ENCODE measurements around the gene TRIP10. TPM values are rescaled to one million over a fixed set of nuclear protein-coding genes. Genes with fewer than 3 reads are reported as not detected.

Gene TRIP10
- total RNA-seq, 1 donor = 36.2 TPM

GRCh38 chr19:6711078-6711361 lies 28.5 kb upstream of the TRIP10 start:
- Histone ChIP-seq H3K79me2 (ENCODE audit: insufficient read depth, low read length) (no peaks in the 10 kb centered on the region), H3K4me1 (ENCODE audit: insufficient read depth, low read length) (no peaks in the 10 kb centered on the region), H3K4me2 (ENCODE audit: insufficient read depth, low read length) (no peak overlapping the region), H2AFZ (ENCODE audit: low read length) (no peak overlapping the region), H3K9me3 (ENCODE audit: low read depth, low read length) (no peaks in the 10 kb centered on the region), H3K27me3 (ENCODE audit: insufficient read depth, low read length) (peaks cover 18% of the 10 kb centered on the region), H3K27ac (ENCODE audit: low read depth, low read length) (no peak overlapping the region), H3K36me3 (ENCODE audit: insufficient read depth, low read length) (no peaks in the 10 kb centered on the region), H3K4me3 (ENCODE audit: insufficient read depth, low read length) (no peak overlapping the region), H4K20me1 (ENCODE audit: insufficient read depth, low read length) (no peaks in the 10 kb centered on the region)
- no peak for DNase-seq (ENCODE audit: insufficient read length, low spot score, missing footprints)
- TF ChIP-seq CTCF (IDR thresholded peaks at IDR 0.05; ENCODE audit: extremely low read depth, low read depth, low read length) = no peak

- Histone ChIP-seq H3K4me3 (ENCODE audit: insufficient read depth, low read length) (no peak overlapping the region), H3K36me3 (ENCODE audit: insufficient read depth, low read length) (no peaks in the 10 kb centered on the region), H2AFZ (ENCODE audit: low read length) (no peak overlapping the region), H4K20me1 (ENCODE audit: insufficient read depth, low read length) (no peaks in the 10 kb centered on the region), H3K9me3 (ENCODE audit: low read depth, low read length) (no peaks in the 10 kb centered on the region), H3K4me1 (ENCODE audit: insufficient read depth, low read length) (no peaks in the 10 kb centered on the region), H3K27ac (ENCODE audit: low read depth, low read length) (no peak overlapping the region), H3K79me2 (ENCODE audit: insufficient read depth, low read length) (no peaks in the 10 kb centered on the region), H3K27me3 (ENCODE audit: insufficient read depth, low read length) (peaks cover 18% of the 10 kb centered on the region), H3K4me2 (ENCODE audit: insufficient read depth, low read length) (no peak overlapping the region)
- DNase-seq (ENCODE audit: insufficient read length, low spot score, missing footprints) = peak; percentile 58
- TF ChIP-seq CTCF (IDR thresholded peaks at IDR 0.05; ENCODE audit: extremely low read depth, low read depth, low read length) = no peak
Measured at GRCh38 chr19:6711605-6712004, 27.9 kb upstream of the TRIP10 start.

GRCh38 chr19:6712231-6712630 lies 27.2 kb upstream of the TRIP10 start:
- Histone ChIP-seq H4K20me1 (ENCODE audit: insufficient read depth, low read length) (no peaks in the 10 kb centered on the region), H2AFZ (ENCODE audit: low read length) (no peak overlapping the region), H3K4me3 (ENCODE audit: insufficient read depth, low read length) (no peak overlapping the region), H3K27me3 (ENCODE audit: insufficient read depth, low read length) (peaks cover 18% of the 10 kb centered on the region), H3K4me2 (ENCODE audit: insufficient read depth, low read length) (no peak overlapping the region), H3K9me3 (ENCODE audit: low read depth, low read length) (no peaks in the 10 kb centered on the region), H3K27ac (ENCODE audit: low read depth, low read length) (no peak overlapping the region), H3K79me2 (ENCODE audit: insufficient read depth, low read length) (no peaks in the 10 kb centered on the region), H3K4me1 (ENCODE audit: insufficient read depth, low read length) (no peaks in the 10 kb centered on the region), H3K36me3 (ENCODE audit: insufficient read depth, low read length) (no peaks in the 10 kb centered on the region)
- peak; percentile 54 for DNase-seq (ENCODE audit: insufficient read length, low spot score, missing footprints)
- TF ChIP-seq CTCF (IDR thresholded peaks at IDR 0.05; ENCODE audit: extremely low read depth, low read depth, low read length) = no peak

GRCh38 chr19:6712692-6713670 lies 26.5 kb upstream of the TRIP10 start:
- Histone ChIP-seq H3K4me2 (ENCODE audit: insufficient read depth, low read length) (no peak overlapping the region), H3K4me1 (ENCODE audit: insufficient read depth, low read length) (no peaks in the 10 kb centered on the region), H3K27me3 (ENCODE audit: insufficient read depth, low read length) (peaks cover 18% of the 10 kb centered on the region), H2AFZ (ENCODE audit: low read length) (no peak overlapping the region), H3K4me3 (ENCODE audit: insufficient read depth, low read length) (no peak overlapping the region), H3K36me3 (ENCODE audit: insufficient read depth, low read length) (no peaks in the 10 kb centered on the region), H3K79me2 (ENCODE audit: insufficient read depth, low read length) (no peaks in the 10 kb centered on the region), H3K9me3 (ENCODE audit: low read depth, low read length) (no peaks in the 10 kb centered on the region), H4K20me1 (ENCODE audit: insufficient read depth, low read length) (no peaks in the 10 kb centered on the region), H3K27ac (ENCODE audit: low read depth, low read length) (no peak overlapping the region)
- no peak for TF ChIP-seq CTCF (IDR thresholded peaks at IDR 0.05; ENCODE audit: extremely low read depth, low read depth, low read length)
- peak; percentile 70 for DNase-seq (ENCODE audit: insufficient read length, low spot score, missing footprints)

Measured in osteoblast (primary cell).